Right hindlimb (tissue), 1 donor: ENCODE results near the gene MTG1.
"Not testable (repeated sequence)": the region's sequence is repeated elsewhere in the genome, so short reads cannot be mapped to it uniquely, and the experiment has no call there.

Source experiments
- DNase-seq: peaks from one replicate; pipeline ENCODE4 v3.0.0-alpha.2; 2018

The MTG1 gene

DNA sequence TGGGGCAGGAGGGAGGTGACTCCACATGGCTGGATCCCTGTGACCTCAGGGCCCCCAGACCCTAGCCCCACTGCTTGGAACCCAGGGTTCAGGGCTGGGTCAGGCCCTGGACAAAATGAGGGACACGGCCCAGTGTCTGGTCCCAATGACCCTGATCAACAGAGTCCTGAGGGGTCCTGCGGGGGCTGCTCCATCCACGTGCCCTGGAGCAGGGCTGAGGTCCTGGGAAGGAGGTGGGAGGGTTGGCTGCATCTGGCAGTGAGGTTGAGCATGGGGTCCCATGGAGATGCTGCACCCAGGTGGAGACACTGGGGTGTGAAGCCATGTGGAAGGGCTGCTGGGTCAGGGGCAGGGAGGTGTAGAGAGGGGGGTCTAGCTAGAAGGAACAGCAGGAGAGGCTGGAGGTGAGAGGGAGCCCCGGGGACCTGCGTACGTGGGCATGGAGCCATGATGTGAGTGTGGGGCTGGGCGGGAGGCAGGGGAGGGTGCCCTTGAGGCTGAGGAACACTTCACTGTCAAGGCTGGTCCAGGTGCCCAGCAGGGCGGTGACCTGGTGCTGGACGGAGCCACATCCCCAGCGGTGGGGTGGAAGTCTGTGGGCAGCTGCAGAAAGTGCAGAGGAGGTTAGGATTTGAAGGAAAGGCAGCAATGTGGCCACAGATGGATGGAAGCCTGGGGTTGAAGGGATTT lies 60.4 kb downstream of the MTG1 start:
- no peak for DNase-seq

DNA sequence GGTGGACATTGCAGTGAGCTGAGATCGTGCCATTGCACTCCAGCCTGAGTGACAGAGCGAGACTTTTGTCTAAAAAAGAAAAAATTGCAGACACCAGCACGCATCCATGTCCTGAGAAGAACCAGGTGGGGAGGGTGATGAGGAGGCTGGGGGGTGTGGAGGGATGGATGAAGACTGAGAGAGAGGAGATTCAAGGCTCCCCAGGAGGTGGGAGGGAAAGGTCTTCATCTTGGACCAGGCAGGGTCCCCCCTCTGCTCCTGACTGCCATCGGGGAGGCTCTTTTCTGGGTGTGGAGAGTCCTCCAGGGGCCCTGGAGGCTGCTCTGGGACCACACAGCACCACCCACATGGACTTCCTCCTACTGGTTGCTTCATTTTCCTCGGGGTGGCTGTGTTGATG lies 61.2 kb downstream of the MTG1 start:
- no peak for DNase-seq

DNA sequence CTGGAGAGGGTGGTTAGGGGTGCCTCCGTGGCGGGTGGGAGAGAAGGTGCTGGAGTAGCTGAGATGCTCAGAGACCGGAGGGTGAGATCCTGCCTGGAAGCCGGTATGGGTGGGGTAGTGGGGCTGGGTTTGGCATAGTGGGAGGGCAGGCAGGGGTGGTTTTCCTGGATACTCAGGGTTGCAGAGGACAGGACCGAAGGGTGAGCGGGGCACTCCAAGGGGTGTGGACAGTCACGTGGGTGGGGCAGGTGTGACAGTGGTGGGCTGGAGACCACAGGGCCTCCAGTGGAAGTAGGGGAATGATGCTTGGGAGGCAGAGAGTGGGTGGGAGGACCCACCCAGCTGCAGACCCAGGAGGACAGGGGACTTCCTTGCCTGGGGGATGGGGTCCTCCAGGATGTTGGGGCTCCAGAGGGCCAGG lies 61.7 kb downstream of the MTG1 start:
- no peak for DNase-seq

DNA sequence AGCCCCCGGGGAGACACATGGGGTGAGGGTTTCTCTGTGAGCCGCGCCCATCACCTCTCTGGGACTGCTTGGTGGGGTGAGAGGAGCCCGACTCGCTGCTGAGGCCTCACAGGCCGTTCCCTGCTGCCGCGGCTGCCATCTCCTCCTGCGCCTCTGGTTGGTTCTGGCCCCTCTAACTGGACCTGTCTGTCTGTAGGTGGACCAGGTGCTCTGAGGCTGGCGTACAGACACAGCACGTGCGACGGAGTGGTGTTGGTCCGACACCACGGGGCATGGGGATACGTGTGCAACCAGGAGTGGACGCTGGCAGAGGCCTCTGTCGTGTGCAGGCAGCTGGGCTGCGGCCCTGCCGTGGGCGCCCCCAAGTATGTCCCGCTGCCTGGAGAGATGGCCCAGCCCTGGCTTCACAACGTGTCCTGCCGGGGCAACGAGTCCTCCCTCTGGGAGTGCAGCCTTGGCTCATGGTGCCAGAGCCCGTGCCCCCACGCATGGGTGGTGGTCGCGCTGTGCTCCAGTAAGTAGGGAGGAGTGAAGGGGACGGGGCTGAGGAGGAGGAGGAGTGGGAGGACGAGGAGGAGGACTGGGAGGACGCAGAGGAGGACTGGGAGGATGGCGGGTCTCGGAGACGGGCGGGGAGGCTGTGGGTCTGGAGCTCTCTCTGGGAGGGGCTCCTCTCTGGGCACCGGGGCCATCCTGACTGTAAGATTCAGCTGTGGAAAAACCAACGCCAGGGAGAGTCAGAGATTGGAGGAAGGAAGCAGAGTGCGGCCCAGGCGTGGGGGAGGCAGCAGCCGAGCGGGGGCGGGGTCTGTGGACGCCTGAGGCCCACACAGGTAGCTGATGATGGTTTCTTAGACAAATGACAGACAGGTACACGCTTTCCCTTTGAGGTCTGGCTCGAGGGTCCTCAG lies 62.3 kb downstream of the MTG1 start:
- peak; percentile 11 for DNase-seq

DNA sequence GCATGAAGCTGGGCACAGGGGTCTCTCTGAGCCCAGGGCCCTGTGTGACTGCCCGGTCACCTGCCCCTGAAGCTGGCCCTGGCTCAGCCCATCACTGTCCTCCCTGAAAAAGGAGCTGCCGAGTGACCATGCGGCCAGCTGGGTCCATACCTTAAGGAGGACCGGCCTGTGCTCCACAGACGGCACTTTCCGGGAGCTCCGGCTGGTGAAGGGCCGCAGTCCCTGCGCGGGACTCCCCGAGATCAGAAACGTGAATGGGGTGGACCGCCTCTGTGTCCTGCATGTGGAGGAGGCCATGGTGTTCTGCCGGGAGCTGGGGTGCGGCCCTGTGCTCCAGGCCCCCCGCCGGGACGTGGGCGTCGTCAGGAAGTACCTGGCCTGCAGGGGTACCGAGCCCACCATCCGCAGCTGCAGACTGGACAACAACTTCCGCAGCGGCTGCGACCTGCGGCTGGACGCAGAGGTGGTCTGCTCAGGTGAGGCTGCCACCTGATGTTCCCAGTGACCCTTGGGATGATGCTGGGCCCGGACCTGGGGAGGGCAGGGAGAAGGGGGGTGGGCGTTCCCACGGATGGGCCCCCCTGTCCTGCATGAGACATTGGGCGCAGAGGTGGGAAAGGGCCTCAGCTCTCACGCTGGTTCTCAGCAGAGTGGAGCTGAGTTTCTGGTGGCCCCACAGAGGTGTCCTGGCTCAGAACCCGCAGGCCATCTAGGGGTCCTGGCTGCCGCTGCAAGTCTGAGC lies 63.3 kb downstream of the MTG1 start:
- DNase-seq = peak; percentile 9

DNA sequence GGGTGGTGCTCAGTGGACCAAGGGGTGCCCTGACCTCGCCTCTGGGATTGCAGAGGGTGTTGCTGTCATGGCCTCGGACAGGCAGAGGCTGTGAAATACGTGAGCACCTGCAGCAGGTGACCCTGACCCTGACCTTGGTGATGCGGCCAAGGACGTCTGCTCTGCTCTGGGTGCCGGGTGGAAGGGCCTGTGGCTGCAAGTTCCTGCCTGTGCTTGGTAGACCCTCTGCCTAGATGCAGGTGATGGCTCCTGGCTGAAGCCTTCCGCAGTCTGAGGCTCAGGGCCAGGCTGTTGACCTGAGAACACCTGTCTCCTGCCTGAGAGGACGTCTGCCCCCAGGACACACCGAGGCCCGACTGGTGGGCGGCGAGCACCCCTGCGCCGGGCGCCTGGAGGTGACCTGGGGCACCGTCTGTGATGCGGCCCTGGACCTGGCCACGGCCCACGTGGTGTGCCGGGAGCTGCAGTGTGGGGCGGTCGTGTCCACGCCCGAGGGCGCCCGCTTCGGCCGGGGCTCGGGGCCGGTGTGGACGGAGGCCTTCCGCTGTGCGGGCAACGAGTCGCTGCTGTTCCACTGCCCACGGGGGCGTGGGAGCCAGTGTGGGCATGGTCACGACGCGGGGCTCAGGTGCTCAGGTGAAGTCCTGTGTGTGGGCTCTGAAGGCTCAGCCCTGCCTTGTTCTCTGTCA lies 64.2 kb downstream of the MTG1 start:
- peak; percentile 6 for DNase-seq

DNA sequence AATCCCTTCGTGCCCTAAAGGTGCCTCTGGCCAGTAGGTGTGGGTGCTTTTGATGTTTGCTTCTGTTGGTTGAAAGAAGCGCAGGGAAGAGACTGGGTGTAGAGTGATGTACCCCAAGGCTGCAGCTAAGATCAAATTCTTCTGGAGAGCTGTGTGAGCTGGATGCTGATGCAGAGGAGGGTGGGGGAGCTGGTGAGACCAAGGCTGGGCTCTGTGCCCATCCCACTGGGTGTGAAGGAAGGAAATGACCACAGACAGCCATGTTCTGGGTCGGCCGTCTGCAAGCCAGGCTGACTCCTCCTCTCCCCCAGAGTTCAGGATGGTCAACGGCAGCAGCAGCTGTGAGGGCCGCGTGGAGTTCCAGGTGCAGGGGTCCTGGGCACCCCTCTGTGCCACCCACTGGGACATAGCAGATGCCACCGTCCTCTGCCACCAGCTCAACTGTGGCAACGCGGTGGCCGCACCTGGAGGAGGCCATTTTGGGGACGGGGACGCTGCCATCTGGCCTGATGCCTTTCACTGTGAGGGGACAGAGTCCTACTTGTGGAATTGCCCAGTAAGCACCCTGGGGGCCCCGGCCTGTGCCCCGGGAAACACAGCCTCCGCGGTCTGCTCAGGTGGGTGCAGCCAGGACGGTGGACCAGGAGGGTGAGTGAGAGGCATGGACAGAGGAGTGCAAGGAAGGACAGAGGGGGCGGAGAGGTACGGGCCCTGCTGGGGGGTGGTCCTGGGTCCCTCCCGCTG lies 64.9 kb downstream of the MTG1 start:
- DNase-seq = peak; percentile 6

DNA sequence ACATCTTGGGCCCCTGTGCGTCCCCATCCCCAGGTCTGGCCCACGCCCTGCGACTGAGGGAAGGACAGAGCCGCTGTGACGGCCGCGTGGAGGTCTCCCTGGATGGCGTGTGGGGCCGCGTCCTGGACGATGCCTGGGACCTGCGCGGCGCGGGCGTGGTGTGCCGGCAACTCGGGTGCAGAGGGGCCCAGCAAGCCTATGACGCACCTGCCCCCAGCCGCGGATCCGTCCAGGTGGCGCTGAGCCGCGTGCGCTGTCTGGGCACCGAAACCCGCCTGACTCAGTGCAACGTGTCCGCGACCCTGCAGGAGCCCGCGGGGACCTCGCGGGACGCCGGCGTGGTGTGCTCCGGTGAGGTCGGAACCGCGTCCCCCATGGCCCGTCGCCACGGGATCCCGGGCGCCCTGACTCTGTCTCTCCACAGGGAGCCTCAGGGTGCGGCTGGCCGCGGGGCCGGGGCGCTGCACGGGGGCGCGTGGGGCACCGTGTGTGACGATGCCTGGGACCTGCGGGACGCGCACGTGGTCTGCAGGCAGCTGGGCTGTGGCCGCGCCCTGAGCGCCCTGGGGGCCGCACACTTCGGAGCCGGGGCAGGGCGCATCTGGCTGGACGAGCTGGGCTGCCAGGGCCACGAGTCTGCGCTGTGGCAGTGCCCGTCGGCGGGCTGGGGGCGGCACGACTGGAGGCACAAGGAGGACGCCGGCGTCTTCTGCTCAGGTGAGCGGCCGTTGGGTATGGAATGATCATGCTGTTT lies 65.7 kb downstream of the MTG1 start:
- DNase-seq = peak; percentile 8

DNA sequence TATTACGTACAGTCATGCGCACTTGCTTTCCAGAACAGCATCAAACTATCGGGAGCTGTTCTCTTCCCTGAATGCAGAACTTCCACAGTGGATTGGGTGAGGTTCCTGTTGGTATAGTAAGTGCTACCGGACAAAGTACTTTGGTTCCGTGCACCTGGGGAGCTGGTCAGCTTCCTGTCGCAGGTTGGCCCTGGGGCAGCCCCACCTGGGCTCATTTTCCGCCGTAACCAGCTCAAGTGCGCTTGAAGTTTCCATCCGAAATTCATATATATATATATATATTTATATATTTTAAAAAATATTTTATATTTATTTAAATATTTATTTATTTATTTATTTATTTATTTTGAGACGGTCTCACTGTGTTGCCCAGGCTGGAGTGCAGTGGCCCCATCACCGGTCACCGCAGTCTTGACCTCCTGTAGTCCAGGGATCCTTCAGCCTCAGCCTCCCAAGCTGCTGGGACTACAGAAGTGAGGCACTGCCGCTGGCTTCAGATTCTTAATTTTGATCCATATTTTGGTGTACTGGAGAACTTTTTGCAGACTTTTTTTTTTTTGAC lies 66.3 kb downstream of the MTG1 start:
- DNase-seq = no peak

DNA sequence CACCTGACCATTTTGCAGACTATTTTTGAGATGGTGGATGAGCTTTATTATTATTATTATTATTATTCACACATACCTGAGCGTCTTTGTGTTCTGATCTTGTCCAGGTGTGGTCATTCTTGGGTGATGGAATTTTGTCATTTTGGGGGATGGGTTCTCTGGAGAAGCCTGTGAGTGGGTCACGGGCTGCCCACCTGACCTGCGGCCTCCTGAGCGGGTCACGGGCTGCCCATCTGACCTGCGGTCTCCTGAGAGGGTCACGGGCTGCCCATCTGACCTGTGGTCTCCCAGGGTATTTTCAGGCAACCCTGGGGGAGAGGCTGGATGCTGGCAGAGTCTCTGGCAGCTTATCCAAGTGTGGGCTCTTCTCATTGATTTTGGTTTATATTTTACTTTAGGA lies 67.1 kb downstream of the MTG1 start:
- DNase-seq = peak; percentile 9

DNA sequence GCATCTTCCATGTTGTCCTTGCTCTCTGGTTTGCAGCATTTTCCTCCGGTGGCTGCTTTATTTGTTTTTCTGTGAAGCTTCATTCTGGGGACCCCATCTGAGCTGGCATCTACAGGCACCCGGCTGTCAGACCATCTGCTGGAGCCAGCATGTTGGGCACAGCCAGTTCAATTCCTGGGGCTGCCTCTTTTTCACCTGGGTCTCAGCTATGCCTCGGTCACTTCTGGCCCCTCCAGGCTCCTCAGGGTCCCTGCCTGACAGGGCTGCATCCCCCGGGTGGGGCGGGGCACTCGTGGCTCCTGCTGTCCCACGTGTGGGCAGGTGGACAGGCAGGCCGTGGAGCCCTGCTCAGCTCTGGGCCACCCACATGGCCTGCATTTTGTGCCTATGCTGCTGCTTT lies 67.9 kb downstream of the MTG1 start:
- DNase-seq = no peak

DNA sequence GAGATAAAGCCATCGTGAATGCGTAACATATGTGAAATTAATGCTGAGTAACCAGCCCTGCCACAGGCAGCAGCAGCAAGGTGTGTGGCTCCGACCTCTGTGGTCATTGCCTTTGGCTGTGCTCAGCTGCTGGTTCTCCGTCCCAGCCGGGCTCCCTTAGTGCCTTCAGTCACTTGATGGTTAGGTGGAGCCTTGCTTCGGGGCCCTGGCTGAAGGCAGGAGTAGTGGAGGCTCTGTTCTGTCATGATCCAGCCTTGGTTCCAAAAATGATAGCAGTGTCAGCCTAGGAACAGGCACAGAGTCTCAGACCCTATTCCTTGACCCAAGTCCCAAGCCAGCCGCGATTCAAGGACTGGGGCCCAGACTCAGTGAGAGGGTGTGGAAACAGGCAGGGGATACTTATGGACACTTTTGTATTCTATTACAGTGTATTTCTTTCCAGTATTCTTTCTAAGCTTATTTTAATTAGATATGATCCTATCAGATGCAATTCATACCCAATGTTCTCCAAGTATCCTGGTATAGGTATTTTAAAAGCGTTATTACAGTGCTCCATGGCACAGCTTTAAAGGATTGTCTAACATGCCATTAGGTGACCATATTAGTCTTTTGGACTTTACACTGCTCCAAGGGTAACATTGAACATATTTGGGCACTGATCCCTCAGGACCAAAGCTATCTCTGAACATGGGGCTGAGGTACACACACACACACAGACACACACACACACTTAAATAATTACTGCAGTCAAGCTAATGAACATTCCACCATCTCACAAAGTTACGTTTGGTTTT lies 68.8 kb downstream of the MTG1 start:
- DNase-seq = peak; percentile 8

DNA sequence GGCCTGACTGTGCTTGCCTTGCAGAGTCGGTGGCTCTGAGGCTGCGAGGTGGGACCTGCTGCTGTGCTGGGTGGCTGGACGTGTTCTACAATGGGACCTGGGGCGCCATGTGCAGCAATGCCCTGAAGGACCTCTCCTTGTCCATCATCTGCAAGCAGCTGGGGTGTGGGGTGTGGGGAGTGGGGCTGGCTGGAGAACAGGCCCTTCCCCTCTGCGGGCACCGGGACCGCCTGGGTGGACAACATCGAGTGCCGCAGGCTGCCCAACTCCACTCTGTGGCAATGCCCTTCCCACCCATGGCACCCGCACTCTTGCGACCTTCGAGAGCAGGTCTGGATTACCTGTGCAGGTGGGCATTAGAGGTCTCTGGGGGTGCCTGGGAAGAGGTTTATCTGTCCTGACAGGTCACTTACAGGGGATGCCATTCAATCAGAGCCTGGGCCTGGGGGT lies 70.7 kb downstream of the MTG1 start:
- DNase-seq = no peak

DNA sequence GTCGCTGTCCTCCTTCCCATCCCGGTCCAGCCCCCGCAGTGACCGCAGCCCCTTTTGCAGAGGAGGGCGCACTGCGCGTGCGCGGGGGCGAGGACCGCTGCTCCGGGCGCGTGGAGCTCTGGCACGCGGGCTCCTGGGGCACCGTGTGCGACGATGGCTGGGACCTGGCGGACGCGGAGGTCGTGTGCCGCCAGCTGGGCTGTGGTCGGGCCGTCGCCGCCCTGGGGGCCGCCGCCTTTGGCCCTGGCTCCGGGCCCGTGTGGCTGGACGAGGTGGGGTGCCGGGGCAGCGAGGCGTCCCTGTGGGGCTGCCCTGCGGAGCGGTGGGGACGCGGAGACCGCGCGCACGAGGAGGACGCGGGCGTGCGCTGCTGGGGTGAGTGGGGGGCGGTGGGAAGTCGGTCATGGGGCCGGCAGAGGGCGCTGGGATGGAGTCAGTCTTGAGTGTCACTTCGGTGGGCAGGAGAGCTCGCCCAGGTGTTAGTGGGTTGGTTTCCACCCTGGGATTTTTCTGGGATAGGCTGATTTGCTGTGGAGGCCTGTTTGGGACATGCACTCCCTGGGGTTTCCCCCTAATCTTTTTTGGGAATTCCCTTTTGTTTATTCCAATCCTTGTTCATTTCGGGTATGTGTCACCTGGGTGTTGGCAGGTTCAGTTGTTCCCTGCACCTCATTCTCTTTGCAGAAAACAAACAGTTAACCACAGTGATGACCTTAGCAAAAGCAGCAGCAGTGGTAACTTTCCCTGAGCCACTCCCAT lies 71.4 kb downstream of the MTG1 start:
- DNase-seq = no peak

DNA sequence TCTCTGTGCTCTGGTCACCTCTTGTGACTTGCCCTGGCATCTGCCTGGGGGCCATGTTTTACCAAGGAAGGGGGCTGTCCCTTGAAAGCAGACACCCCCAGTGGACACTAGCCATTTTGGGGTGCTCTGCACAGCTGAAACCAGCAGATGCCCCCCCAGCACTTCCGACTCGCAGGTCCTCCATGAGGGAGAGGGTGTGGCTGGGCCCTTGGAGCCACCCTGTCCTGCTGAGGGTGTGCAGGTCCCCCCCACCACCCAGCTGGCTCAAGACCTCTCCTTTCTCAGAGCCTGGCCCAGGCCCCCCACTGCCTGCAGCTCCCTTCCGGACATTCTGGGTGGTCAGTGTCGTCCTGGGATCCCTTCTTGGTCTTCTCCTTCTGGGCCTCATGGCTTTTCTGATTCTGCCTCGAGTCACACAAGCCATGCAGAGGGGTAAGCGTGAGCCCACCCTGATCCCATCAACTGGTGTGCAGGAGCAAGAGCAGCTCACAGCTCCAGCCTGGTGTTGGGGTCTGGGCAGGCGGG lies 72.1 kb downstream of the MTG1 start:
- no peak for DNase-seq

DNA sequence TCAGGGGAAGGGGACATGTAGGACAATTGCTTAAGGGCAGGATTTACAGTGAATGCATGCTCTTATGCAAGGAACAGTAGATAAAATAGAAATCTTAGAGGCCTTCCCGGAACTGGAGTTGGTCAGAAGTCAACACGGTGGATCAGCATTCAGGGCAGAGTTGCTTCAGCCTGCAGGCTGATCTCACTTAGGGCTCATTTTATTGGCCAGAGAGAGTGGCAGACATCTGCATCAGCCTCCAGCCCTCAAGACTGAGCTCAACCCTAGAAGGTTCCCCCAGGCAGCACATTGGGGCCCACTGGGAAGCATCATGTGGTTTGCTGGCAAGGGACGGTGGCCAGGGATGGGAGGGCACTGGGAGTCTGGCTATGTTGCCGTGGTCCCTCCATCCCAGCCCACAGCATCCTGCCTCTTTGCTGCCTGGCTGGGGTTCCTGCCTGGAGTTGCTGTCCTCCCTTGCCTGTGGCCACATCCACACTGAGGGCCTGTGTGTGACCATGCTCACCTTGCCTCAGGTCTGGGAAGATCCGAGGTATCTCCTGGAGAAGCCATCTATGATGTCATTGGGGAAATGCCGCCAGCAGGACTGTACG lies 72.8 kb downstream of the MTG1 start:
- no peak for DNase-seq

DNA sequence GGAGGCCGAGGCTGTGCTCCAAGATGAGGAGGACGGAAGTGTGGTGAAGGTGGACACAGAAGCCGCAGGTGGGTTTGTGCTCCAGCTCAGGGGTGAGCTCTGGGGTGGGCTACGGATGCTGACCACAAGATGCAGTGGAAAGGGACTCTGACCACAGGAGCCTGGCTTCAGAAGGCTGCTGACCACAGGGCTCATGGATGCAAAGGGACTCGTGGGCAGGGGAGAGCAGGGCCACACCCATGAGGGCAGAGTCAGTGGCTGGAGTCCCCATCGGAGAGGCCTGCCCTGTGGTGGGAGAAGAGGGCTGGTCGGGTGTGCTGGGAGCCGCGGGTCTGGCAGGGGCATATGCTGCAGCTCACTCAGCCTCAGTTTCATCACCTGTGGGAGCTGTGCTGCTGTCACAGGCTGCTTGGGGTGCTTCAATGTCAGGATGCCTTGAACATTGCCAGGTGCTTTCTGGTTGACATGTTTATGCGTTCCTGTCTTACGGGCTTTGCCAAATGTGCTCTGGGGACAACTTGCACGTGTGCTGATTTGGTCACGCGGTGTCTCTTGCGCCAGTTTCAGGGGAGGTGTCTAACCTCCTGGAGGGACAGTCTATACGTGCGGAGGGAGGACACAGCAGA lies 73.4 kb downstream of the MTG1 start:
- DNase-seq = no peak

DNA sequence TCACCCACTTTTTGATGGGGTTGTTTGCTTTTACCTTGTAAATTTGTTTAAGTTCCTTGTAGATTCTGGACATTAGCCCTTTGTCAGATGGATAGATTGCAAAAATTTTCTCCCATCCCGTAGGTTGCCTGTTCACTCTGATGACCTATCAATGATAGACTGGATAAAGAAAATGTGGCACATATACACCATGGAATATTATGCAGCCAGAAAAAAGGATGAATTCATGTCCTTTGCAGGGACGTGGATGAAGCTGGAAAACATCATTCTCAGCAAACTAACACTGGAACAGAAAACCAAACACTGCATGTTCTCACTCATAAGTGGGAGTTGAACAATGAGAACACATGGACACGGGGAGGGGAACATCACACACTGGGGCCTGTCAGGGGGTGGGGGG lies 75.2 kb downstream of the MTG1 start:
- DNase-seq = not testable (repeated sequence)
